ENCODE measurements around the gene IL19. TPM values are rescaled to one million over a fixed set of nuclear protein-coding genes. Genes with fewer than 3 reads are reported as not detected.

IL19 gene
- total RNA-seq, 3 donors from 2014 or later, result not detected

- H3K9me3 ChIP-seq, result no peaks in the 10 kb centered on the region
- intact Hi-C loops (cut with DNase I, micrococcal nuclease), result loop anchor here in 1 of 2 donors (10.0 kb wide), 1 partner anchor 182 kb away; no protein-coding TSS in a partner anchor
- no peak for ATAC-seq
Measured at GRCh38 chr1:206732508-206732907, 38.1 kb upstream of the IL19 start.

GRCh38 chr1:206732992-206733391 lies 37.6 kb upstream of the IL19 start:
- no peak for TF ChIP-seq CTCF (IDR thresholded peaks at IDR 0.05)
- intact Hi-C loops (cut with DNase I, micrococcal nuclease), result loop anchor here in 1 of 2 donors (10.0 kb wide), 1 partner anchor 182 kb away; no protein-coding TSS in a partner anchor
- Histone ChIP-seq H3K4me3 (no peak overlapping the region), H3K36me3 (ENCODE audit: low read depth) (peaks cover 8% of the 10 kb centered on the region), H3K9me3 (no peaks in the 10 kb centered on the region), H3K4me1 (ENCODE audit: low read depth) (no peaks in the 10 kb centered on the region)
- ATAC-seq (no peak), DNase-seq (no peak)

More at GRCh38 chr1:206732508-206732907, 38.1 kb upstream of the IL19 start:
- no peak for DNase-seq
- Histone ChIP-seq H3K4me1 (ENCODE audit: low read depth) (no peaks in the 10 kb centered on the region), H3K36me3 (ENCODE audit: low read depth) (peaks cover 8% of the 10 kb centered on the region), H3K4me3 (no peak overlapping the region)
- no peak for TF ChIP-seq CTCF (IDR thresholded peaks at IDR 0.05)

- intact Hi-C loops (cut with DNase I, micrococcal nuclease), result loop anchor here in 1 of 2 donors (10.0 kb wide), 1 partner anchor 180 kb away; no protein-coding TSS in a partner anchor
- Histone ChIP-seq H3K9me3 (no peaks in the 10 kb centered on the region), H3K4me3 (no peak overlapping the region), H3K4me1 (ENCODE audit: low read depth) (peaks cover 4% of the 10 kb centered on the region), H3K36me3 (ENCODE audit: low read depth) (peaks cover 8% of the 10 kb centered on the region)
- peak; percentile 70 for ATAC-seq
- peak; percentile 57 for TF ChIP-seq CTCF (IDR thresholded peaks at IDR 0.05)
- DNase-seq, result peak in 2 of 3 donors; percentile 70 to 78
Measured at GRCh38 chr1:206734499-206735142, 36.0 kb upstream of the IL19 start.

GRCh38 chr1:206735553-206736031 lies 35.0 kb upstream of the IL19 start:
- DNase-seq, result no peak
- Histone ChIP-seq H3K9me3 (no peaks in the 10 kb centered on the region), H3K4me1 (ENCODE audit: low read depth) (peaks cover 4% of the 10 kb centered on the region), H3K4me3 (no peak overlapping the region), H3K36me3 (ENCODE audit: low read depth) (peaks cover 8% of the 10 kb centered on the region)
- intact Hi-C loops (cut with DNase I, micrococcal nuclease), result loop anchor here in 1 of 2 donors (10.0 kb wide), 1 partner anchor 179 kb away; no protein-coding TSS in a partner anchor
- TF ChIP-seq CTCF (IDR thresholded peaks at IDR 0.05), result no peak
- ATAC-seq, result no peak

- H3K36me3 ChIP-seq (ENCODE audit: low read depth), result no peaks in the 10 kb centered on the region
- H3K9me3 ChIP-seq, result no peaks in the 10 kb centered on the region
- TF ChIP-seq CTCF (IDR thresholded peaks at IDR 0.05), result no peak
- H3K4me3 ChIP-seq, result no peak overlapping the region
- DNase-seq (no peak), ATAC-seq (peak; percentile 45)
- H3K4me1 ChIP-seq (ENCODE audit: low read depth), result peaks cover 4% of the 10 kb centered on the region
- intact Hi-C loops (cut with DNase I, micrococcal nuclease), result loop anchor here in 1 of 2 donors (10.0 kb wide), 1 partner anchor 178 kb away; no protein-coding TSS in a partner anchor
Measured at GRCh38 chr1:206736878-206737728, 33.5 kb upstream of the IL19 start.
